ENCODE results near the gene GALNT6.

DNA sequence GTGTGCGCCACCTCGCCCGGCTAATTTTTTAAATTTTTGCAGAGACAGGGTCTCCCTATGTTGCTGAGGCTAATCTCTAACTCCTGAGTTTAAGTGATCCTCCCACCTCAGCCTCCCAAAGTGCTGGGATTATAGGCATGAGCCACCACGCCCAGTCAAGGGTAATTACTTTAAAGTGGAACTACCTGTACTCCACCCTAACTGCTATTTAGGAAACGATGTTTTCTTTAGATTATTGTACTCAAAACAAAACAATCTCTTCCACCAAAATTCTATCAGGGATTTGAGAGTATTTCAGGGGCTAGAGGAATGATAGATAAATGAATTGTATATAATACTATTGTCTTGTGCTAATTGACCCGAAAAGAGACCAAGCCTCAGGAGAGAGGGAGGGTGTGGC, 57.7 kb downstream of the GALNT6 start:
- no peak for TF ChIP-seq EZH2phosphoT487 (IDR thresholded peaks at IDR 0.05; ENCODE audit: borderline replicate concordance, low read length)
- TF ChIP-seq, protein P1, sequence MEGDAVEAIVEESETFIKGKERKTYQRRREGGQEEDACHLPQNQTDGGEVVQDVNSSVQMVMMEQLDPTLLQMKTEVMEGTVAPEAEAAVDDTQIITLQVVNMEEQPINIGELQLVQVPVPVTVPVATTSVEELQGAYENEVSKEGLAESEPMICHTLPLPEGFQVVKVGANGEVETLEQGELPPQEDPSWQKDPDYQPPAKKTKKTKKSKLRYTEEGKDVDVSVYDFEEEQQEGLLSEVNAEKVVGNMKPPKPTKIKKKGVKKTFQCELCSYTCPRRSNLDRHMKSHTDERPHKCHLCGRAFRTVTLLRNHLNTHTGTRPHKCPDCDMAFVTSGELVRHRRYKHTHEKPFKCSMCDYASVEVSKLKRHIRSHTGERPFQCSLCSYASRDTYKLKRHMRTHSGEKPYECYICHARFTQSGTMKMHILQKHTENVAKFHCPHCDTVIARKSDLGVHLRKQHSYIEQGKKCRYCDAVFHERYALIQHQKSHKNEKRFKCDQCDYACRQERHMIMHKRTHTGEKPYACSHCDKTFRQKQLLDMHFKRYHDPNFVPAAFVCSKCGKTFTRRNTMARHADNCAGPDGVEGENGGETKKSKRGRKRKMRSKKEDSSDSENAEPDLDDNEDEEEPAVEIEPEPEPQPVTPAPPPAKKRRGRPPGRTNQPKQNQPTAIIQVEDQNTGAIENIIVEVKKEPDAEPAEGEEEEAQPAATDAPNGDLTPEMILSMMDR (IDR thresholded peaks at IDR 0.05; ENCODE audit: low read depth, low read length, poor library complexity, severe bottlenecking) = no peak

All from DOHH2 (cell line).